Astrocyte (in vitro differentiated cells and primary cell): ENCODE data around the gene GBF1. TPM values are rescaled to one million over a fixed set of nuclear protein-coding genes. Genes with fewer than 3 reads are reported as not detected.

ENCODE experiments used
- DNase-seq: peaks from one replicate; pipeline ENCODE4 v3.0.0-alpha.2; 2010; ENCODE audit warnings: low read depth
- FAIRE-seq: peaks from 2 replicates; lab custom pipeline; 2011; peaks lifted over from hg19 to GRCh38; lab: Jason Lieb, UNC
- H2AFZ ChIP-seq: 2 replicates; pipeline ENCODE4 v1.6.0; 2012; ENCODE audit warnings: low read depth, low read length, inconsistent platforms
- H3K27ac ChIP-seq: 2 replicates; pipeline ENCODE4 v1.5.1; 2011; ENCODE audit warnings: low read depth, low read length, inconsistent platforms
- H3K27me3 ChIP-seq: 2 replicates; pipeline ENCODE4 v1.6.0; 2011; ENCODE audit warnings: low read length, inconsistent platforms; ENCODE audit not compliant: insufficient read depth
- H3K36me3 ChIP-seq: 2 replicates; pipeline ENCODE4 v1.5.1; 2011; ENCODE audit warnings: low read length, inconsistent platforms; ENCODE audit not compliant: insufficient read depth
- H3K4me1 ChIP-seq: 2 replicates; pipeline ENCODE4 v1.5.1; 2011; ENCODE audit warnings: low read length, inconsistent platforms; ENCODE audit not compliant: insufficient read depth
- H3K4me2 ChIP-seq: 2 replicates; pipeline ENCODE4 v1.6.0; 2012; ENCODE audit warnings: low read length, inconsistent platforms
- H3K4me3 ChIP-seq: 2 replicates; pipeline ENCODE4 v1.5.1; 2011; ENCODE audit warnings: low read depth, mild to moderate bottlenecking, low read length, inconsistent platforms; ENCODE audit not compliant: insufficient read depth
- H3K79me2 ChIP-seq: 2 replicates; pipeline ENCODE4 v1.6.0; 2012; ENCODE audit warnings: mild to moderate bottlenecking, low read length, inconsistent platforms; ENCODE audit not compliant: insufficient read depth
- H3K9ac ChIP-seq: 2 replicates; pipeline ENCODE4 v1.6.0; 2012; ENCODE audit warnings: mild to moderate bottlenecking, low read length, inconsistent platforms
- H3K9me3 ChIP-seq: 2 replicates; pipeline ENCODE4 v1.5.1; 2012; ENCODE audit warnings: low read depth, mild to moderate bottlenecking, low read length, inconsistent platforms; ENCODE audit not compliant: insufficient read depth
- H4K20me1 ChIP-seq: 2 replicates; pipeline ENCODE4 v1.6.0; 2012; ENCODE audit warnings: low read length, inconsistent platforms; ENCODE audit not compliant: insufficient read depth
- H3K27ac Mint-ChIP-seq: one replicate; pipeline ENCODE4 v1.8.0; 2021; ENCODE audit warnings: mild to moderate bottlenecking, mixed read lengths; ENCODE audit not compliant: unreplicated experiment
- H3K27me3 Mint-ChIP-seq: one replicate; pipeline ENCODE4 v1.8.0; 2021; ENCODE audit warnings: low read depth, mixed read lengths; ENCODE audit not compliant: unreplicated experiment
- H3K36me3 Mint-ChIP-seq: one replicate; pipeline ENCODE4 v1.8.0; 2021; ENCODE audit warnings: low read depth, mixed read lengths; ENCODE audit not compliant: unreplicated experiment
- H3K4me1 Mint-ChIP-seq: one replicate; pipeline ENCODE4 v1.8.0; 2021; ENCODE audit warnings: low read depth, mixed read lengths; ENCODE audit not compliant: unreplicated experiment
- H3K4me3 Mint-ChIP-seq: one replicate; pipeline ENCODE4 v1.8.0; 2021; ENCODE audit warnings: mild to moderate bottlenecking, moderate library complexity, mixed read lengths; ENCODE audit not compliant: unreplicated experiment
- H3K9me3 Mint-ChIP-seq: one replicate; pipeline ENCODE4 v1.8.0; 2021; ENCODE audit warnings: mild to moderate bottlenecking, mixed read lengths; ENCODE audit not compliant: unreplicated experiment
- EZH2 ChIP-seq: IDR thresholded peaks from 2 replicates; pipeline ENCODE4 v1.6.1; 2012; ENCODE audit warnings: mild to moderate bottlenecking, low read length, inconsistent platforms; ENCODE audit not compliant: insufficient read depth
- total RNA-seq: library from RNA; stranded (reverse); gene quantifications from 2 replicates; pipeline ENCODE4 v1.2.1, GENCODE V29; 2021
- TF ChIP-seq, protein P1 (sequence below): IDR thresholded peaks from 2 replicates; pipeline ENCODE4 v1.5.1; 2011; ENCODE audit warnings: low read depth, mild to moderate bottlenecking, inconsistent platforms, low read length, moderate library complexity; ENCODE audit not compliant: insufficient read depth

The GBF1 gene
- total RNA-seq, 1 donor from 2014 or later, result 72.8 TPM

DNA sequence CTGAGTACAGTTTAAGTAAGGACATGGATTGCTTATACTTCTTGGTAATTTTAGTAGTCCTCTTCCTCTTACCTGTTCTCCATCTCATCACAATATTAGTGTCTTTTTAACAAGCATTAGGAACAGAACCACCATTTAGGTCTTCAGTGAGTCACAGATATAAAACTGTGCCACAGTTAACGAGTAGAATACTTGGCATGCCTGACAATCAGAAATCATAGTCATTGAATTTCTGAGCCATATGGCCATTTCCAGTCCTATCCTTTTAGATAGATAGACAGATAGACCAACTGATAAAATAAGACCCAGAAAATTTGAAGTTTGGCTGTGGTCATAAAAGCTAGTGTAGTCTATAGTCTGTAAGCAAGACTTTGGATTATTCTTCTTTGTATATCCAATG is 71.1 kb downstream of the GBF1 start:
- Histone ChIP-seq H3K36me3 (no peaks in the 10 kb centered on the region), H3K4me2 (no peak overlapping the region), H3K4me1 (peaks cover 21% of the 10 kb centered on the region), H3K9ac (no peak overlapping the region), H3K79me2 (peaks cover 84% of the 10 kb centered on the region), H3K4me3 (no peak overlapping the region), H3K27ac (no peak overlapping the region), H4K20me1 (peaks cover 65% of the 10 kb centered on the region), H3K9me3 (no peaks in the 10 kb centered on the region), H3K27me3 (no peaks in the 10 kb centered on the region), H2AFZ (no peak overlapping the region)
- TF ChIP-seq, protein P1, sequence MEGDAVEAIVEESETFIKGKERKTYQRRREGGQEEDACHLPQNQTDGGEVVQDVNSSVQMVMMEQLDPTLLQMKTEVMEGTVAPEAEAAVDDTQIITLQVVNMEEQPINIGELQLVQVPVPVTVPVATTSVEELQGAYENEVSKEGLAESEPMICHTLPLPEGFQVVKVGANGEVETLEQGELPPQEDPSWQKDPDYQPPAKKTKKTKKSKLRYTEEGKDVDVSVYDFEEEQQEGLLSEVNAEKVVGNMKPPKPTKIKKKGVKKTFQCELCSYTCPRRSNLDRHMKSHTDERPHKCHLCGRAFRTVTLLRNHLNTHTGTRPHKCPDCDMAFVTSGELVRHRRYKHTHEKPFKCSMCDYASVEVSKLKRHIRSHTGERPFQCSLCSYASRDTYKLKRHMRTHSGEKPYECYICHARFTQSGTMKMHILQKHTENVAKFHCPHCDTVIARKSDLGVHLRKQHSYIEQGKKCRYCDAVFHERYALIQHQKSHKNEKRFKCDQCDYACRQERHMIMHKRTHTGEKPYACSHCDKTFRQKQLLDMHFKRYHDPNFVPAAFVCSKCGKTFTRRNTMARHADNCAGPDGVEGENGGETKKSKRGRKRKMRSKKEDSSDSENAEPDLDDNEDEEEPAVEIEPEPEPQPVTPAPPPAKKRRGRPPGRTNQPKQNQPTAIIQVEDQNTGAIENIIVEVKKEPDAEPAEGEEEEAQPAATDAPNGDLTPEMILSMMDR, result no peak
- TF ChIP-seq EZH2, result no peak
- Mint-ChIP-seq H3K27me3 (no peaks in the 10 kb centered on the region), H3K4me1 (peaks cover 27% of the 10 kb centered on the region), H3K4me3 (no peak overlapping the region), H3K27ac (no peak overlapping the region), H3K9me3 (no peaks in the 10 kb centered on the region), H3K36me3 (no peaks in the 10 kb centered on the region)
- DNase-seq (no peak), FAIRE-seq (no peak)

DNA sequence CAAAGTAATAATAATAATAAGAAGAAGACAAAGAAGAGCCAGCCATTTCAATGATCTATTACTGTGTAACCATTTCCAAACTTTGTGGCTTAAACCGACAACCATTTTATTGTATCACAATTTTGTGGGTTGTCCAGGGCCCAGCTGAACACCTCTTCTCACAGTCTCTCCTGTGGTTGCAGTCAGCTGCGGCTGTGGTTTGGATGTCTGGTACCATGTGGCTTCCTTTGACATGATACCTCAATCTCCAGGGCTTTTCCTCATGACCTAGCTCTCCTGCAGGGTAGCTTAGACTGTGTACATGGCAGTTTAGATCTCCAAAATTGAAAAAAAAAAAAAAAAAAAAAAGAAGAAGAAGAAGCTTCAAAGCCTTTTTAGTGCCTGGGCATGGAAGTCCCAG is 77.6 kb downstream of the GBF1 start:
- no peak overlapping the region for H3K27ac ChIP-seq
- H3K9me3 Mint-ChIP-seq, result no peaks in the 10 kb centered on the region
- H3K9ac ChIP-seq, result no peak overlapping the region
- FAIRE-seq, result no peak
- H3K4me2 ChIP-seq, result no peak overlapping the region
- no peak overlapping the region for H3K4me3 ChIP-seq
- H3K4me1 ChIP-seq, result no peaks in the 10 kb centered on the region
- TF ChIP-seq, protein P1, result no peak
- TF ChIP-seq EZH2, result no peak
- peaks cover 76% of the 10 kb centered on the region for H4K20me1 ChIP-seq
- H3K36me3 ChIP-seq, result no peaks in the 10 kb centered on the region
- no peak overlapping the region for H3K4me3 Mint-ChIP-seq
- no peak overlapping the region for H2AFZ ChIP-seq
- H3K79me2 ChIP-seq, result peaks cover 87% of the 10 kb centered on the region
- no peaks in the 10 kb centered on the region for H3K9me3 ChIP-seq
- peak overlapping the region; percentile 41 for H3K27ac Mint-ChIP-seq
- H3K27me3 Mint-ChIP-seq, result no peaks in the 10 kb centered on the region
- peaks cover 28% of the 10 kb centered on the region for H3K4me1 Mint-ChIP-seq
- peaks cover 5% of the 10 kb centered on the region for H3K36me3 Mint-ChIP-seq
- H3K27me3 ChIP-seq, result no peaks in the 10 kb centered on the region
- DNase-seq, result peak; percentile 74

DNA sequence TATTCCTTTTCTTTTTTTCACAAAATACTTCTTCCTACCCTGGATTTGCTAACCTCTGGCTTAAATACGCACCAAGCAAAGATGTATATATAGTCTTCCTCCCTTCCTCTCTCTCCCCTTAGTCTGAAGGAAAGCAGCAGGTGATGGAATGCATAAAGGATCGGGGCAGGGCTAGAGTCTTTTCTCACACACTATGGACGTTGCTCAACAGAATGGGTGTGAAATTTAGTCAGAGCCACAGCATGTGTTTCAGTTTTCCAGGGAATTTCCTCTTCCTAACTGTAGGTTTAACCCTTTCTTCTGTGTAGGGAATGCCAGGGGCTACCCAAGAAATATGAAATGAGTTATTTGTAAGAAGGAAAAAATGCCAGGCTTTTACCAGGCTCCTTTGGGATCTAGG is 78.7 kb downstream of the GBF1 start:
- Histone ChIP-seq H3K36me3 (no peaks in the 10 kb centered on the region), H2AFZ (no peak overlapping the region), H3K27ac (no peak overlapping the region), H3K79me2 (peaks cover 90% of the 10 kb centered on the region), H3K4me1 (no peaks in the 10 kb centered on the region), H3K4me3 (no peak overlapping the region), H3K9ac (no peak overlapping the region), H3K27me3 (no peaks in the 10 kb centered on the region), H3K4me2 (no peak overlapping the region), H4K20me1 (peaks cover 83% of the 10 kb centered on the region), H3K9me3 (no peaks in the 10 kb centered on the region)
- no peaks in the 10 kb centered on the region for H3K9me3 Mint-ChIP-seq
- peak overlapping the region; percentile 35 for H3K4me3 Mint-ChIP-seq
- peaks cover 34% of the 10 kb centered on the region for H3K4me1 Mint-ChIP-seq
- H3K36me3 Mint-ChIP-seq, result peaks cover 5% of the 10 kb centered on the region
- H3K27ac Mint-ChIP-seq, result peak overlapping the region; percentile 13
- no peak for DNase-seq
- no peaks in the 10 kb centered on the region for H3K27me3 Mint-ChIP-seq
- no peak for TF ChIP-seq EZH2
- TF ChIP-seq, protein P1, result no peak
- peak; percentile 77 for FAIRE-seq
